ENCODE results near the gene PALD1.

DNA sequence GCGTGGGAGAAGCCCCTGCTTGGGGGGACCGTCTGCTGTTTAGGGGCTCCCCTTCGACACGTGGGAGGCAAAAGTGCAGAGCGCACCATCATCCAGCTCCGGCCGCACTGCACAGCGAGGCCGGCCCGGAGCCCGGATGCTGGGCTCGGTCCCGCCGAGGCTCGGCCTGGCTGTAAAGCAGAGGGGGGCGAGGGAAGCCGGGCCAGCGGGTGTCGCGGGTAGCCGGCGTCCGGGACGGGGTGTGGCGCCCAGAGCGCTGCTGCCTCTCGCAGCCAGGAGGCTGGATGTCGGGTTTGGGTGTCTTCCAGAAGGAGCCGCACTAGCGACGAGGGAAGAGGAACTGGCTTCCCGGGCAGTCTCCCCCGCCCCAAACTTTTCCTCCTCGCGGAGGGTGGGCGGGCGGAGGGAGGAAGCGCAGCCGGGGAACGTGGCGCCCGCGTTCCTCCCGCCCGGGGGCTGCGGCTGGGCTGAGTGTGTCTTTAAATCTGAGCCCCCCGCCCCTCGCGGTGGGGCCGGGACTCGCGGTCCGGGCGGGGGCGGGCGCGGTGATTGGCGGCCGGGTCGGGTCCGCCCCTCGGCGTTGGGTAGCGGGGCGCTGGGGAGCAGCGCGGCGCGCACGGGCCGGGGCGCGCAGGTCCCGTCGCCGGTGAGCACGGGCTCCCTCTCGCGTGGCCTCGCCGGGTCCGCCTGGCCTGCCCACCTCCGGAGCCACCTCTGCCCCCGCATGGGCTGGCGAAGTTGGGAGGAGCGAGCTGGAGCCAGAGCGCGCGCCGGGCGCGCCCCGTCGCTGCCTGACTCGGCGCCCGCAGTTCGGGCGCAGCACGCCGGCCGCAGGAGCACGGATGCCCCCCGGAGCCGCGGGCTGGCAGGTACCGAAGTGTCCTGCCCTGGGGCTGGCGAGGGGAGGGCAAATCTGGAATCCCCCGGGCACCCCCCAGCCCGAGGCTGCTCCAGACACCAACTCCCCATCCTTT, at the start of gene PALD1:
- TF ChIP-seq, protein P1, sequence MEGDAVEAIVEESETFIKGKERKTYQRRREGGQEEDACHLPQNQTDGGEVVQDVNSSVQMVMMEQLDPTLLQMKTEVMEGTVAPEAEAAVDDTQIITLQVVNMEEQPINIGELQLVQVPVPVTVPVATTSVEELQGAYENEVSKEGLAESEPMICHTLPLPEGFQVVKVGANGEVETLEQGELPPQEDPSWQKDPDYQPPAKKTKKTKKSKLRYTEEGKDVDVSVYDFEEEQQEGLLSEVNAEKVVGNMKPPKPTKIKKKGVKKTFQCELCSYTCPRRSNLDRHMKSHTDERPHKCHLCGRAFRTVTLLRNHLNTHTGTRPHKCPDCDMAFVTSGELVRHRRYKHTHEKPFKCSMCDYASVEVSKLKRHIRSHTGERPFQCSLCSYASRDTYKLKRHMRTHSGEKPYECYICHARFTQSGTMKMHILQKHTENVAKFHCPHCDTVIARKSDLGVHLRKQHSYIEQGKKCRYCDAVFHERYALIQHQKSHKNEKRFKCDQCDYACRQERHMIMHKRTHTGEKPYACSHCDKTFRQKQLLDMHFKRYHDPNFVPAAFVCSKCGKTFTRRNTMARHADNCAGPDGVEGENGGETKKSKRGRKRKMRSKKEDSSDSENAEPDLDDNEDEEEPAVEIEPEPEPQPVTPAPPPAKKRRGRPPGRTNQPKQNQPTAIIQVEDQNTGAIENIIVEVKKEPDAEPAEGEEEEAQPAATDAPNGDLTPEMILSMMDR (IDR thresholded peaks at IDR 0.05), result peak in 4 of 6 experiments; percentile 51 to 65 (median 53)
- peak in 2 of 4 donors; percentile 41 to 55 for TF ChIP-seq POLR2A (IDR thresholded peaks at IDR 0.05)
- no peak for TF ChIP-seq EP300 (IDR thresholded peaks at IDR 0.05)

All from upper lobe of left lung (tissue), 4 donors.